Activated CD4-positive, alpha-beta T cell treated with anti-CD3 and anti-CD28 coated beads for 48 hours (primary cell): ENCODE results near the gene MRGPRX4.
A peak's percentile ranks its signal among the peaks of the same experiment; 100 is the strongest.
"Not testable (repeated sequence)": the region's sequence is repeated elsewhere in the genome, so short reads cannot be mapped to it uniquely, and the experiment has no call there.

Source experiments
- DNase-seq: peaks from one replicate; pipeline ENCODE4 v3.0.0-alpha.2; 2020

MRGPRX4 gene

GRCh38 chr11:18172666-18173065 is at the start of gene MRGPRX4:
Gene MRGPRX4 (plus strand): TSS chr11:18172837. CDS start chr11:18173257, 420 bp downstream.
- DNase-seq, result no peak

GRCh38 chr11:18131115-18131514 is 41.5 kb upstream of the MRGPRX4 start:
- not testable (repeated sequence) for DNase-seq

GRCh38 chr11:18132341-18132740 is 40.3 kb upstream of the MRGPRX4 start, which contains the start of gene MRGPRX3:
Gene MRGPRX3 (plus strand): TSS chr11:18132571. CDS start chr11:18137203, 4,632 bp downstream.
- no peak for DNase-seq

GRCh38 chr11:18135308-18135707 is 37.3 kb upstream of the MRGPRX4 start:
- no peak for DNase-seq

- no peak for DNase-seq
Observed at GRCh38 chr11:18137186-18137800, 35.3 kb upstream of the MRGPRX4 start.

GRCh38 chr11:18140145-18140544 is 32.5 kb upstream of the MRGPRX4 start:
- no peak for DNase-seq

- DNase-seq, result no peak
Observed at GRCh38 chr11:18144243-18144642, 28.4 kb upstream of the MRGPRX4 start.

- no peak for DNase-seq
Observed at GRCh38 chr11:18145025-18145424, 27.6 kb upstream of the MRGPRX4 start.

GRCh38 chr11:18145837-18146236 is 26.8 kb upstream of the MRGPRX4 start:
- DNase-seq, result no peak

GRCh38 chr11:18151581-18151980 is 21.1 kb upstream of the MRGPRX4 start:
- no peak for DNase-seq

- no peak for DNase-seq
Observed at GRCh38 chr11:18168372-18168771, 4.3 kb upstream of the MRGPRX4 start.

GRCh38 chr11:18171377-18172000 is 1.1 kb upstream of the MRGPRX4 start:
- DNase-seq, result no peak

GRCh38 chr11:18173225-18173866 is 709 bp downstream of the MRGPRX4 start:
- DNase-seq, result no peak

GRCh38 chr11:18188796-18189195 is 16.2 kb downstream of the MRGPRX4 start:
- no peak for DNase-seq

- not testable (repeated sequence) for DNase-seq
Observed at GRCh38 chr11:18189476-18190245, 17.0 kb downstream of the MRGPRX4 start.

- no peak for DNase-seq
Observed at GRCh38 chr11:18191376-18191775, 18.7 kb downstream of the MRGPRX4 start.

- no peak for DNase-seq
Observed at GRCh38 chr11:18193010-18193409, 20.4 kb downstream of the MRGPRX4 start.

GRCh38 chr11:18196532-18196931 is 23.9 kb downstream of the MRGPRX4 start:
- no peak for DNase-seq

- DNase-seq, result not testable (repeated sequence)
Observed at GRCh38 chr11:18197738-18198137, 25.1 kb downstream of the MRGPRX4 start.

GRCh38 chr11:18203723-18204122 is 31.1 kb downstream of the MRGPRX4 start:
- DNase-seq, result peak; percentile 8

- no peak for DNase-seq
Observed at GRCh38 chr11:18204220-18204619, 31.6 kb downstream of the MRGPRX4 start.

- DNase-seq, result no peak
Observed at GRCh38 chr11:18204771-18205170, 32.1 kb downstream of the MRGPRX4 start.

GRCh38 chr11:18209058-18209457 is 36.4 kb downstream of the MRGPRX4 start:
- no peak for DNase-seq
